ENCODE data around the gene C18orf54.

DNA sequence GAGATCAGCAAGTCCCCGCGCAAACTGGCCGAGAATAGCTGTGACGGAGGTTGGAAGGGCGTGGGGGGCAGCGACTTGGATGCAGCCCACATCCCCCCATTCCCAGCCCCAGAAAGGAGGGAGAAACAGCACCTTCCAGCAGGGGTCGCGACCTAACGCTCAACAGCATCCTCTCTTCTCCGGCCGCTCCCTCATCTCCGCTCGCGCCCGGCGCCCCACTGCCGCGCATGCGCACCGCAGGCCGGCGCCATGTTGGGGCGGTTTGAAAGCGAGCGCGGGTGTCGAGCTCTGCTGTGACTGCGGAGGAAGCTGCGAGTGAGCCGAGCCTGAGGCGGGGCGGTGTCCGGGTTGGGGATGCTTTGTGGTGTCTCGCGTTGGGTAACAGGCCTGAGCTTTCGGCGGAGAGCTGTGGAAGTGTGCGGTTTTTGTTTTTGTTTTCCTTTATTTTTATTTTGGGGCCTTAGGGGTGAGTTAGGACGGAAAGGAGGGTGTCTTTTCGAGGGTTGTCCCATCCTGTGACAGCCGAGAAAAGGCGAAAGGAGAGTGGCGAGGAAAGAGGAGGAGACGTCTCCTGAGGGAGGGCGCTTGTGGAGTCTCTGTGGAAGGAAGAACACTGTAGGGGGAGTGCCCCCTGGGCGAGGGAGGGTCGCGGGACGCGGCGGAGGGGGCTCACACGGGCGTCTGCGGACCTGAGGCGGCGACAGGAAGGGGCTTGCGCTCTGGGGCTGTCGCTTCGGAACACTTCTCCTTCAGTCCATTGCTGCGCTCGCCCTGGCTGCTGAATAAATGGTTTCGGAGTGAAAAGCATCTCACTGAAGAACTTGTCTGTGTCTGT, at the start of gene C18orf54, which contains the start of gene STARD6:
- TF ChIP-seq, protein P1, sequence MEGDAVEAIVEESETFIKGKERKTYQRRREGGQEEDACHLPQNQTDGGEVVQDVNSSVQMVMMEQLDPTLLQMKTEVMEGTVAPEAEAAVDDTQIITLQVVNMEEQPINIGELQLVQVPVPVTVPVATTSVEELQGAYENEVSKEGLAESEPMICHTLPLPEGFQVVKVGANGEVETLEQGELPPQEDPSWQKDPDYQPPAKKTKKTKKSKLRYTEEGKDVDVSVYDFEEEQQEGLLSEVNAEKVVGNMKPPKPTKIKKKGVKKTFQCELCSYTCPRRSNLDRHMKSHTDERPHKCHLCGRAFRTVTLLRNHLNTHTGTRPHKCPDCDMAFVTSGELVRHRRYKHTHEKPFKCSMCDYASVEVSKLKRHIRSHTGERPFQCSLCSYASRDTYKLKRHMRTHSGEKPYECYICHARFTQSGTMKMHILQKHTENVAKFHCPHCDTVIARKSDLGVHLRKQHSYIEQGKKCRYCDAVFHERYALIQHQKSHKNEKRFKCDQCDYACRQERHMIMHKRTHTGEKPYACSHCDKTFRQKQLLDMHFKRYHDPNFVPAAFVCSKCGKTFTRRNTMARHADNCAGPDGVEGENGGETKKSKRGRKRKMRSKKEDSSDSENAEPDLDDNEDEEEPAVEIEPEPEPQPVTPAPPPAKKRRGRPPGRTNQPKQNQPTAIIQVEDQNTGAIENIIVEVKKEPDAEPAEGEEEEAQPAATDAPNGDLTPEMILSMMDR (IDR thresholded peaks at IDR 0.05): peak; percentile 23 to 28 (median 25)
- TF ChIP-seq POLR2A (IDR thresholded peaks at IDR 0.05; ENCODE audit: low read depth): no peak
- TF ChIP-seq EP300 (IDR thresholded peaks at IDR 0.05): no peak

Measured in esophagus muscularis mucosa (tissue), 4 donors.